Erythroblast (primary cell): ENCODE measurements around the gene SCNN1A.

ENCODE experiments used
- GATA1 ChIP-seq: IDR thresholded peaks from 2 replicates; pipeline ENCODE4 v1.6.1; 2011; ENCODE audit warnings: low read depth, mild to moderate bottlenecking, control low read depth, low read length, moderate library complexity
- POLR2A ChIP-seq: IDR thresholded peaks from 2 replicates; pipeline ENCODE4 v1.6.1; 2011; ENCODE audit warnings: mild to moderate bottlenecking, low read length

DNA sequence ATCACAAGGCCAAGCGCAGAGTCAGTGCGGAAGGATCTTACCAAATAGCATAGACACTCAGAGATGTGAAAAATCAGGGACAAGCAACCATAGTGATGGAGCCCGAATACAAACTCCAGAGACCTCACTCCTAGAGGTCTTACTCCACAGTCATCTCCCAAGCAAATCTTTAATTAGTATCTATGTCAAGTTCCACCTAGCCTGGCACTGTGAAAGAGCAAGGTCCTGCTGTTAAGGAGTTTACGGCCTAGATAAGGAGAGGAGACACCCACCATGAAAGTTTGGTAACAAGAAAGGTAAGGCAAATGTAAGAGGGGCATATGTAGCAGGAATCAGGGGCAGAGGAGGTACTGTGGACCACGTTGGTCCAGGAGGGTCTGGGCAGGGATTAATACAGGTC is 72.3 kb downstream of the SCNN1A start:
- TF ChIP-seq POLR2A: no peak
- no peak for TF ChIP-seq GATA1
